Stimulated activated CD4-positive, alpha-beta T cell treated with anti-CD3 and anti-CD28 coated beads, Interleukin-12 subunit alpha, Interleukin-12 subunit beta, amount 100 ng/mL, for 48 hours (primary cell): ENCODE results near the gene CHRNA5.

Experiments used
- DNase-seq, 3 donors: peaks; one replicate each; pipeline ENCODE4 v3.0.0-alpha.2; 2020; ENCODE audit warnings: low read depth in 2 of 3, low spot score in 1 of 3

Gene CHRNA5

DNA sequence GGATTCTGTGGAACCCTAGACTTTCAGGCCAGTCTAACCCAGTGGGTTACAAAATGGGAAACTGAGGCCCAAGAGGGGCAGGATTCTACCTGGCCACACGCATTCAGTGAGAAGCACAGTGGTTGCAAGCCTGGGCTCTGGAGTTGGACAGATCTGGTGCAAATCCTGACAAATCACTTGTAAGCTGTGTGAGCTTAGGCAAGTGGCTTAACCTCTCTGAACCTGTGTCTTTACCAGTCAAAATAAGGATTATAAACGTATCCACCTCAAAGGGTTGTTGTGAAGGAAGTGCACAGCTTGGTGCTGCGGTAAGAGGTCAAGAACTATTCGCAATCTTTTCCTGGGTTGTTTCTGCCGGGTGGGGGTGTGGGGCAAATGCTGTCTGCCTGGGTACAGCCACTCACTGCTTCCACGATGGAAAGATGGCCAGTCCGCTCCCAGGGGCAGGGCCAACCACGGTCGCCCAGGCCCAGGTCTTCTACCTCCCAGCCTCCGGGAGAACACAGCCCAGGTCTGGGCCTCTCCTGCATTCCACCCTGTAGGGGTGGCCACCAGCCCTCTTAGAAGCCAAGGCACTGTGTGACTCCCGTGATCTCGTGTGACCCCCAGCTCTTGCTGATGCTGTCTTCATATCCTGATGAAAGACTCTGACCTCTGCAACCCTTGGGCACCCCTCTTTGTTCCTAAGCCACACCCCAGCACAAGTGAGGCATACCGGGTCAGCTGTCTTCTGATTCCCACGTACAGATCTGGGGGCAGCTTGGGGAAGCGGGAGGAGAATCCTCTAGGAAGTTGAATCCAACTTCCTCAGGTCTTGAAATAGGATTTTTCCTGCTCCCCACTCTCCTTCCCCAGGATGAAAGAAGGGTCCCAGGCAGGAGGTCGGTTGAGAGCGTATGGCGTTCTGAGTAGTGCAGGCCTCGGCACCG lies 54.0 kb downstream of the CHRNA5 start:
- no peak for DNase-seq

DNA sequence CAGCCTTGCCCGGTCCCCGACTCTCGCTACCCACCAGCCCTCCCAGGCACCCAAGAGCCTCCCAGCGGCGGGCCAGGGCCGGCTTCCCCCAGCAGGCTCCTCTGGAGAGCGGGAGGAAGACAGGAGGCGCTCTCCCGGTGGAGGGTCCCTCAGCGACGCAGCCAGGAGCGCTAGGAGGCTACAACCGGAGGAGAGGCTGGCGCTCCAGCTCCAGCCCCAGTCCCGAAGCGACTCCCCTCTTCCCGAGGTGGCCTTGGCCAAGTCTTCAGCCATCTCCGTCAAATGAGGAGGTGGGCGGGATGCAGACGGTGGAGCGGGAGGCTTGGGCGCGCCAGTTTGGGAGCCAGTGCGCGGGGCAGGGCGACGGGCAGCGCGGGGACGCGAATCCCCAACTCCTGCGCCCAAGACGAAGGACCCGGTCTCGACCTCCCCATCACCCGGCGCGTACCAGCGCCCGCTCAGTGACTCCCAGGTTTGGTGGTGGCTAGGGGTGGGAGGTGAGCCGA lies 54.8 kb downstream of the CHRNA5 start:
- DNase-seq, result no peak

DNA sequence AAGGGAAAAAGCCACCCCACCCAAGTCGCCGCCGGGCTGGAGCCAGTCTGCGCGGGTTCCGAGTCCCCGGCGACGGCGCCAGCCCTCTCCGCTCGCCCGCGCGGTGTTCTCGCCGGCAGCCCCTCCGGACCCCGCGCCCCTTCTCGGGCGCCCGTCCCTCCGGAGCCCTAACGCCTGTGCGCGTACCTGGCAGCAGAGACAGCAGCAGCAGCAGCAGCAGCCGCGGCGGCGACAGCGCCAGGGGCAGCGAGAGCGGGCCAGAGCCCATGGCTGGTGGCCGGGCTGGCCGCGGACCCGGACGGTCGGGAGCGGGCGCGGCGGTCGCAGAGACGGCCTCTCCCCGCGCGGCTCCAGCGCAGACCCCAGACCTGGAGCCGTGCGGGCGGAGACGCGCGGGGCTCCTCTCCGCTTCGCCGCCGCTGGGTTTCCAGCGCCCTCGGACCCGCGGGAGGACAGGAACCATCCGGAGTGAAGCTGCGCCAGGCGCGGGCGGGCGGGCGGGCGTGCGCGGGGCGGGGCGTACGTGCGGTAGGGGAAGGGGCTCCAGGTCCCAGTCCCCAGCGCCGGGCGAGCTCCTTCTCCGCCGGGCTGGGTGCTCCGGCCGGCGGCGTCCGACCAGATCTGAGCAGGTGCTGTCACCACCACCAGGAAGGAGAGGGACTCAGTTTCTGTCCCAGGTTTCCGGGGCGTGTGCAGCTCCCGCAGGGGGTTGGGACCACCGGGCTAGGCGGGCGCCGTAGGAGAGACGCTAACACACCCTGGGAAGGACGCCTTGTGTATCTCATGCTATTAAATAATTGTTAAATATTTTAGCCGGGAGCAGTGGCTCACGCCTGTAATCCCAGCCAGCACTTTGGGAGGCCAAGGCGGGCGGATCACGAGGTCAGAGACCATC lies 55.5 kb downstream of the CHRNA5 start, which contains the start of gene CHRNA3:
Gene CHRNA3 (minus strand): TSS at position 470 of the 895 bp plus-strand sequence. CDS start 202 bp downstream, at position 268.
- DNase-seq, result no peak

DNA sequence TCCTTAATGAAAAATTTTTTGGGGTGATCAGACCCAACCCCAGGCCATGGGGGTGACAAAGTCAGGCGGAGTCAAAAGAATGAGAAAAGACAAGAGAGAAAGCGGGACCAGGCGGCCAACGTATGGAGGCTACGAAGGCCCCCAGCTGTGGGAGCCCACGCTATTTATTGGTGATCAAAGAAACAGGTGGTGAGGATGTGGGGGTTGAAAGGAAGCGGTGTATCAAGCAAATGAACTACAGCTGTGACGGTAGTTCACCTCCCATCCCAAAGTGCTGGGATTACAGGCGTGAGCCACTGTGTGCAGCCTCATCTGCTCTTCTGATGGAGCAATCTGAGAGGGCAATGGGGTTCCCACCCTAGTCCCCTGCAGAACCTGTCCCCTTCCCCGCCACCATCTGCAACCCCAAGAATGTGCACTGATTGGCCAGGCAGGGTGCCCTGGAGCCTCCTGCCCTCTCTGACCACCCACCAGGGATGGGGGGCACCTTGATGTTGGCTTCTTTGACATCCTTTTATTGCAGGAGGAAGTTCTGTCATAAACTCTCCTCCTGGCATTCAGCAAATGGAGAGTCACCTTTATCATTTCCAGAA lies 56.6 kb downstream of the CHRNA5 start:
- no peak for DNase-seq

DNA sequence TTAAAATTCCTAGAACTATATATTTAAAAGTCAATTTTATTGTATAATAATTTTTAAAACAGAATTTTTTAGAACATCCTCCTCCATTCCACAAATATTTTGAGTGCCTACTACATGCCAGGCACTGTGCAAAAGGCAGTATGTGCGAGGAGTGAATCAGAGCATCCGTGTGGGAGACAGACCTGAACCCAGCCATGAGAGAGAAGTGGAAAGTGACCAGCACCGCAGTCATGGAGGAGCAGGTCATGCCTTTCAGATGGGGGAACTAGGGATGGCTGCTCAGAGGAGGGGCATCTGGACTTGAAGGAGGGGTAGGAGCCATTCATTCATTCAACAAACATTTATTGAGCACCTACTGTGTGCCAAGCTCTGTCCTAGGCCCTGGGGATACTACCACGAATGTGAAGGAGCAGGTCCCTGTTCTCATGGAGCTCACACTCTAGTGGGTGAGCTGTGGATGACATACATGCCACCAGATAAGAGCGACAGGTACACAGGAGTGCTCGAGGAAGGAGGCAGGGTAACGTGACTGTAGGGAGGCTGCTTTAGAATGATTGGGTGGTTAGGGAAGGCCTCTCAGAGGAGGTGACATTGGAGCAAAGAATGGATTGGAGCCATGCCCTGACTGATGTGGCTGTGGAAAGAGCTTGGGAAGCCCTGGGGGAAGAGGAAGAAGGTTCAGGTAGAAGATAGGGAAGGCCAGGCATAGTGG lies 58.6 kb downstream of the CHRNA5 start:
- no peak for DNase-seq

DNA sequence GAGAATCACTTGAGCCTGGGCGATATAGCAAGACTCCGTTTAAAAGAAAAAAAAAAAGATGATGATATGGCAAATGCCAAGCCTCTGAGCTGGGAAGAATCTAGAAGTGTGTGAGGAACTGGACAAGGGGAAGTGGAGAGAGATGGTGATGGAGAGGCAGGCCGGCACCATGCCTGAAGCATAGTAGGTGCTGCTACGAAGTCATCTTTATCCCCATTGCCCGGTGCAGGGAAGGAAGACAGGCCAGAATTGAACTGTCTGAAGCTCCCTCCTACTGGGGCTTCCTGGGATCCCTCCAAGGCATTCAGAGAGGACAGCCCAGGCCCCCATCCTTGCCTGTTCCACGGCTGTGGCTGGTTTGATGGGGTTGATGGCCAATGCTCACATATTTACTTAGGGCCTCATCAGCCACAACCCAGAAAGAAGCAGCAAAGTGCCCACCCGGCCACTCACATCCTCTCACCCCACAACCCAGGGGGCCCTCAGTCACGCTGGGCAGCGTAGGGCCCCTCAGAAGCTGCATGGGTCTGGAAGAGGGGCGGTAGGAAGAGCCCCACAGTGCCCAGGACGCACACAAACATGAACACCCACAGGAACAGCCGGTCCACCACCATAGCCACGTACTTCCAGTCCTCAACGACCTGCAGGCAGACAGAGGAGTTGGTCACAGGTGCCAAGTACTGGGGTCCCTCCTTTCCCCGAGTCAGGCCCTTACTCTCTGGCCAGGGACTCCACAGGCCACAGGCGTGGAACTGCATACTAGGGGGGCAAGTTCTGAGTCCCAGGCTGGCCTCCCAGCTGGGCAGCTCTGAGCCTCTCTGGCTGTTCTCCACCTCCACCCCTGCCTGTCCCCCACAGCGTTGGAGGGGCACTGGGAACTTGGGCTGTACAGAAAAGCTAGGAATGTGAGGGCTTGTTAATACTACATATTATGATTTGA lies 59.6 kb downstream of the CHRNA5 start:
- no peak for DNase-seq

DNA sequence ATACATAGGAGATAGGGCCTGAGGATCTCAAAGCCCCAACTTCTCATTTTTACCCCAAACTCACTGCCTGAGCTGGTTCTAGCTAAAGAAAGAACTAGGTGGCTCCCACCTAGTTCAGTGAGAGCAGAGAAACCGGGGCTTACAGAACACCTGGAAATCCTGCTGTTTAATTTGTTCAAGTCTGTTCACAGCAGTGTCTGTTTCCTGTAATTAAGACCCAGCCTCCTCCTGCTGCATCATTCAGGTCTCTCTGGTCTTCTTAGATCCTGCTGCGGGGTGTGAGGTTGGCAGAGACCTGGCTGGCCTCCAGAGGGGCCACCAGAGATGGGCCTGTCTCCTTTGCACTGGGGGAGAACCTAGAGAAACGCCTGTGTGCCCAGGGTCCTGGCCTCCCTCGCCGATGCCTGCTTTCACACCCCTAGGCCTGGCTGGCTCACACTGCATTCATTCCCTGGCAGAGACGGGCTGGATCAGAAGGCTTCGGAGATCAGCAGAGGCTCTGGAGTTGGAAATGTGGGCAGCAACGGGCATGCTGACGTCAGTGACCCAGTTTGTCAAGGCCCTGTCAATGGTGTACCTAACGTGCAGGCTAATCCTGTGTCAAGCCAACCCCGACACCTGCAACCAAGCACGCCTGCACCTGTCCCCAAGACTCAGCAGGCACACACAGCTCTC lies 60.4 kb downstream of the CHRNA5 start:
- DNase-seq, result no peak

DNA sequence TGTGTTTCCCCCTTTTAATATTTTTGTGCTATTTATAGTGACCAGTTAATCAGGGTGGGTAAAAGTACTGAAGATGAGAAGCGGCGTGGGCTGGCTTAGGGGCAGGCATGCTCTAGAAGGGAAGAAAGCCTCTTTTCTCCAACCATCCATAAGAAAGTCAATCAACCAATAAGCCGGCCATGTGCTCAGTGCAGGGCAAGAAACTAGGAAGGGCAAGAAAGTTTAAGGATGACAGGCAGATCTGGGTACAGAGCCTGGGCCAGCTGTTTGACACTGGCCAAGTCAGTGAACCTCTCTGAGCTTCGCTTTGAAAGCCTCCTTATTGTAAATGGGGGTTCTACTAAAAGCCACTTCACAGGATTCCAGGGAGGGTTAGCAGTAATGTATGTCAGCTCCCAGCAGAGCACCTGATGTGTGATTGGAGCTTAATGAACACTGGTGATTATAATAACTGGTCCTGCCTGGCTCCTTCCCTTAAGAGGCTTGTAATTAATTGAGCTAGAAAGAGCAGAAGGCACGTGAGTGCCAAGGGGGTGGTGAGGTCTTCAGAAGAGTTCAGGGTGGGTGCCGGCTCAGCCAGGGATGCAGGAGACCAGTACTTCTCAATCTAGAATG lies 61.2 kb downstream of the CHRNA5 start:
- DNase-seq, result no peak

DNA sequence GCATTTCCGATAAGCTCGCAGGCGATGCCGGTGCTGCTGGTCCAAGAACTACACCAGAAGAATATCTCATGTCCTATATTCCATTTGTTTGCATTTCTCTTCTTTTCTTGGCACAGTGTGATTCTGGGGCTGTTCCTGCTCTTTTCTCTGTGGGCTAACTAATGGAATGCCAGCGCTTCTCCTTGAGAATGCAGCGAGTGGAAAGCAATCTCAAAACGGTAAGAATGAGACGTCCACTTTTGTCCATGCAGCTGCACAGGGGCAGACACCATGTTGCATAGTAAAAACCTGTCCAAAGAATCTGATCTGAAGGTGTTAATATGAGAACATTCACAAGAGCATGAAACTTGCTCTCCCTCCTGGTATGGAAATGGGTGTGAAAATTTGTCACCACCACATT lies 62.0 kb downstream of the CHRNA5 start:
- DNase-seq, result no peak

DNA sequence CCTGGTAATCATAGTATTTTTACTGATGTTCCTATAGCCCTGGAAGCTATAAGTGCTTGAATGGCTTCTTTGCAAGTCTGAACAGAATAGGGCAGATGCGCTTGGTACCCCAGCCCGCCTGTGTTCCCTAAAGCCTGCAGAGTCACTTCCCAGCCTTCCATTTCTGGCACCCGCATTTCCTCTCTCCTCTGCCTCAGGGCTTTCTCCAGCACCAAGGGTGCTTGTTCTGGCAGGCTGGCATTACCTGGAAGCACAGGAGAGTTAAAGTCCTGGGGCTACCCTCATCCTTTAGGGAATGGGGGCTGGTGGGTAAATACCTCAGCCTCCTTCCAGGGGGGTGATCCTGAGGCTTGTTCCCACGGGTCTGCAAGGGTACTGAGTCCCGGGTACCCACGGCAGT lies 62.9 kb downstream of the CHRNA5 start:
- no peak for DNase-seq

DNA sequence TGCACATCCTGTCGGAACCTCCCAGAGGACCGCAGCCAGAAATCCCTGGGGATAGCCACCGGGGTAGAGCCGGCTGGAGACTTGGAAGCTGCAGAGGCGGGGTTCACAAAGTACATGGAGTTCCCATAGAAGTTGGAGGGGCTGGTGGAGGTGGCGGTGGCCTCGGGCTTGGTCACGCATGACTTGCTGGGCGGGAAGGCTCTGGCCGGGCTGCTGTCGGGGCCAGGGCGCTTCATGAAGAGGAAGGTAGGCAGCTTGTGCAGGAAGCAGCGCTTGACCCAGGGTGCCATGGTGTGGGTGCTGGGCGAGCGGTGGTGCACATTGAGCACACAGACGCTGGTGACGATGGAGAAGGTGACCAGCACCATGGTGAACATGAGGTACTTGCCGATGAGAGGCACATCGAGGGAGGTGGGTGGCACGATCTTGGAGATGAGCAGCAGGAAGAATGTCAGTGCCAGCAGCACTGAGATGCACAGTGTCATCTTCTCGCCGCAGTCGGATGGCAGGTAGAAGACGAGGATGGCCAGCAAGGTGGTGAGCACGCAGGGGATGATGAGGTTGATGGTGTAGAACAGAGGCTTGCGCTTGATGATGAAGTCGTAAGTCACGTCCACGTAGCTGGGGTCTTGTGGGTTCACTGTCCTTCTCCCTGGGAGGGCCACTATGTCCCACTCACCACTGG lies 63.9 kb downstream of the CHRNA5 start:
- DNase-seq, result no peak

DNA sequence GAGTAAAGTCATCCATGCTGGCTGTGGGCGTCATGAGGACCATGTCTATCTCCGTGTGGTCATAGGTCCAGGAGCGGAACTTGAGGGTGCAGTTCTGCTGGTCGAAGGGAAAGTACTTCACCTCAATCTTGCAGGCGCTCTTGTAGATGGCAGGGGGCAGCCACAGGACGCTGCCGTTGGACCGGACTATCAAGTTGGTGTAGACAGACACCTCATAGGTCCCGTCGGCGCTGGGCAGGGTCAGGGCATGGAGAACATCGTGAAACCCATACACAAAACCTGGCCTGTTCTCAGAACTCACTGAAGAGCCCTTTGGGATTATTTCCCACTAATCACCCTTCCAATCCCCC lies 64.4 kb downstream of the CHRNA5 start:
- DNase-seq, result no peak

DNA sequence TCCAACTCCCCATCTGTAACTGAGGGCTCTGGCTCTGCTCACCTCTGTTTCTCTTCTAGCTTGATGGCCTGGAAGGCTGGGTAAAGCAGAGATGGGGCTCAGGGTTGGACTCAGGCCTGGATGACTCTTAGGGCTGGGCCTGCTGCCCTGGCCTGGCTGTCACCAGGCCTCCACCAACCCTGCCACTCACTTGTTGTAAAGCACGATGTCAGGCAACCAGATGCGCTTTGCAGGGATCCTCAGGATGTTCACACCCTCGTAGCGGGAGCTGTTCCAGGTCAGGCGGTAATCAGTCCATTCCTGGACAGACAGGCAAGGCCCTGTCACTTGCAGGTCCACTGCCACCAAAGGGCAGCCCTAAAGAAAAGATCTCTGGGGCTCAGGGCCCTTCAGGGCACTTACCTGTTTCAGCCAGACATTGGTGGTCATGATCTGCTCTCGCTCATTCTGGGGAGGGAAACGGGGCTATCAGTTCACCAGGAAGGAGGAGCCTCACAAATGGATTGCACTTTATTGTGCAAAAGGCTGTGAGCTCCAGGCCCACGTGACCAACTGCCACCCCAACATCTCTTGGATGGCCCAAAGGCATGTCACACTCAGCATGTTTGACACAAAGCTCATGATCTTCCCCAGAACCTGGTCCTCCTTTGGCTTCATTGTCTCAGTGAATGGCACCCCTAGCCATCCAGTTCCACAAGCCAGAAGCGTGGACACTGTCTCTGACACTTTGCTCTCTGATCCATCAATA lies 65.7 kb downstream of the CHRNA5 start:
- no peak for DNase-seq

DNA sequence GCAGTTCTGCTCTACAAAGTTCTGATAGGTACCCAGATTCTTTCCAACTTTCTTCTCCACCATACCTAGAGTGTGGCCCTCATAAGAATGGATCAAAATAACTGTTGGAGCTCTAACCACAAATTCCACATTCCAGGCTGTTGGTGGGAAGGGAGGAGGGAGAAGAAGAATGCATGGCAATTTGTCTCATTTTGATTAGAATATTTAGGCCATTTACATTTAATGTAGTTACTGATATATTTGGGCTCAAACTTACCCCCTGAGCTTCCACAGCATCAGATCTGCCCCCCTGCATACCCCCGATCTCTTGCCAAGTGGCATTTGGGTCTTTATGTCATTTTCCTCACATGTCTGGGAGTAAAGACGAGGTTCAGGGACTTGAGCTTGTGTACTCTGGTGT lies 68.0 kb downstream of the CHRNA5 start:
- no peak for DNase-seq

DNA sequence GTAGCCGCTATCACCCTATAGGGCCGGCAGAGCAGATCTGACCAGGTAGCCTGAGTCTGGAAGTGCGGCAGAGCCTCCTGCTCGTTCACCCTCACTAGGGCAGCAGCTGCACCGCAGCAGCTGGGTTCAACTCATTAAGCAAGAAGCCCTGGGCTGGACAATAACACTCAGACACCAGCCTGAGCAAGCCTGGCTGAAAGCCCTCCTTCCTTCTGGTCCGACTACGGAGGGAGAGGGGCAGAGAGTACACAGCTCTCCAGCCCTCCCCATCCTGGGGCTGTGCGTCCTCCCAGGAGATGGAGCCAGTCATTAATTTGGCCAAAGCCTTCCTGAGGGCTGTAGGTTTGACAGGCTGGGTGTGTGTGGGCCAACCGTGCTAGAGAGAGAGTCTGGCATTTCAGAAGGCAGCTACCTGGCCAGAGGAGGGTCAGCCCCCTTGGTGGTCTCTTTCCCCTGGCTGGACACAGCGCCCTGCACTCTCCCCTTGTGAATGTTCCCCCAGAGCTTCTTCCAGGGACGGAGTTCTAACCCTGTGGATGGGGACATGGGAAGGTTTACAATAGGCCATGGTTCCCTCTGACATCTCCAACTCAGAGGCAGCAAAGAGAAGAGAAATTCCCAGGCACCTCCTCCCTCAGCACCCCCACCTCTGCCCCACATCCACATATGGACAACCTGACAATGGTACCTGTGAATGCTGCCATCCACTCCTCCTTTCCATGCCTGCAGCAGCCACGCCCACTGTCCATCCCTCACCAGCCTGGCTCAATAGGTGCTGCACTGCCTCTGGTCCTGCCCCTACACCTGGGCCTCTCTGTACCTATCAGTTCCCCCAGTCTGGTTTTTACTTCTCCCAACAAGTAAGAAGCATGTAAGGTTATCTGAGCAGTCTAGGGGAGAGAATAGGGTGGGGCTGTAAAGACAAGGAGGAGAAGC lies 69.2 kb downstream of the CHRNA5 start:
- no peak for DNase-seq

DNA sequence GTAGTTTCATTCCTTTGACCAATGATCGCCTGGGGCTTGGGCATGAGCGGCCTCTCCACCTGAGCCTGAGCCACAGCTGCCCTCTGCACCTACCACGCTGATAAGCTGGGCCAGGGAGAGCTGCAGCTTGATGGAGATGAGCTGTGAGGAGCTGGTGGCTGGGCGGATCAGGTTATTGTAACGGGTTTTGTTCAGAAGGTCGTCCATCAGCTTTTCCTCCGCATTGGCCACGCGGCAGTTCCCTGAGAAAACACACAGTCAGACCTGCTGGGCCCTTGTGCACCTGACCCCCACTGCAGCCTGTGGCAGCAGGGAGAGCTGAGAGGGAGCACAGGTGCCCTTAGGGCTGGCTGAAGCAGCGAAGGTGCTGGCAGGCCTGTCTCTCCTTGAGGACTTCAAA lies 70.0 kb downstream of the CHRNA5 start:
- no peak for DNase-seq
